GM21786 (cell line): ENCODE results near the gene DTNBP1.

ENCODE experiments used
- ATAC-seq: cut with Tn5 transposase; IDR thresholded peaks from one replicate; pipeline ENCODE4 v1.9.1; 2021; ENCODE audit not compliant: unreplicated experiment

DTNBP1 gene

DNA sequence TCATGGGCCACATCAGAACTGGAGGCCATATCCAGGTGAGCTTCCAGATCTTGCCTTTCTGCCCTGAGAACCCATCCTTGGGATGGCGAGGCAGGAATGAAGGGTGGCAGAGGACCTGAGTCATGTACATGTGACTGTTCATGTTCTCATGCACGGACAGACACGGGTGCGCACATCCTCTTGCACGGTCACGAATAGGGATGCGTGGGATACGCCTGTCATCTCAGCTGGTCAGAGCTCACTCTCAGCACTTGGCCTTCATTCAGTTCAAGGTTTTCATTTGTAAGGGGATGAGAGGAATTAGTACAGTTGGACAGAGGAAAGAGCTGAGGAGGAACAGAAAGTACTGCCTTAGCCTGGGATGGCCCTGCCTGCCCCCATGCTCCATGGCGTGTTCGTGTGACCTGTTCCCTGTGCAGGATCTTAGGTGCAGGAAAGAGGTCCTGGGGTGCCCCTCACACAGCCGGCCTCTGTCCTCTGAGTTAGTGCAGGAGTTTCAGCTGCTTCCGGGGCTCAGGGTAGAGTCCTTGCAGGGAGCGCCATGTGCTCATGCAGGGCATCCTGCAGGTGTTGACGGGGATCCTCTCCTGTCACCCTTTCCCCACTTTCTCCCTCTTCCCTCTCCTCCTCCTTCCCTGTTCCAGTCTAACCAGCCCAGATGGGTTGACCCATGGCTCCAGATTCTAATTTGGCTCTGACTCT is 173.4 kb downstream of the DTNBP1 start:
- no peak for ATAC-seq

DNA sequence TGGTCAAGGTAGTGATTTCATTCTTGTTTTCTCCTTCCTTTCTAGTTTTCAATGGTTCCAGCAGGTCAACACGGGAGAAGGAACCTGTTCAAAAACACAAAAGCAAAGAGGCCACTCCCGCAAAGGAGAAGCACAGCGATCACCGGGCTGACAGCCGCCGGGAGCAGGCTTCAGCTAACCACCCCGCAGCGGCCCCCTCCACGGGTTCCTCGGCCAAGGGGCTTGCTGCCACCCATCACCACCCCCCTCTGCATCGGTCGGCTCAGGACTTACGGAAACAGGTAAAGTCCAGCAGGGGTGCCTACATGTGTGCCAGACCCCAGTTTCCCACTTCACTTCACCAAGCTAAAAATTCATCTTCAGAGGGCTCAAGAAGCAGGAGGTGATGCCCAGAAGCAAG is 175.6 kb downstream of the DTNBP1 start:
- ATAC-seq: no peak

DNA sequence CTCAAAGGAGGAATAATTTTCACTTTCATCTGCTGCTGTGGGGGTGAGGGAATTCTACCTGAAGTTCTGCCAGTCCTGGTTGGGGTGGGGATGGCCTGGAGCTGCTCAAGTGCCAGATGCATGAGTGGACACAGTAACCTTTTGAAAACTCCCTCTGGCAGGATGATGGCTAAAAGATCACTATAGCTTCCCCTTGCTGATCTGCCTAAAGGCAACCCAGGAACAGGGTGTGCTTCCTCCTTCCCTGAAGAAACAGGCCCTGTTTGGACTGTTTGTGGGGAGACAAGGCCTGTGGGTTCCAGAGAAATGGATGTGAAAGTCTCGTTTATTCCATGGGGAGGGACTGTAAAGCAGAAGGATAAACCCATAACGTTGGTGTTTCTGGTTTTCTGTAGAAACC is 176.9 kb downstream of the DTNBP1 start:
- no peak for ATAC-seq

DNA sequence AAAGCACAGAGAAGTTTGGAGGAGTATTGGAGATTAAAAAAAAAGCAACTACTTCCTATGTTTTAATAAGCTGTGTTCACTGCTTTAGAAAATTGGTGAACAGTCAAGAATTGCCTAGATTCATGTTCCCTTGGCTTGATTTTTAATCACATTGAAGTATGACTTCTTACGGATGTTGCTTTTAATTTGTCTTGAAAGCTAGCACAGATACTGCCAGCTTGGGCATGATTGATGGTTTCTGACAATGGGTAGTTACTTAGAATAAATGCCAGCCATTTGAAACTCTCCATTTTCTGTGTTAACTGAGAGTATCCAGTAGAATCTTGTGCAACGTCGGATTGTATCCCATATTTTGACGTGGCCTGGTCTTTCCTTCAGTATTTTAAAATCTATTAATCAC is 178.0 kb downstream of the DTNBP1 start:
- no peak for ATAC-seq

DNA sequence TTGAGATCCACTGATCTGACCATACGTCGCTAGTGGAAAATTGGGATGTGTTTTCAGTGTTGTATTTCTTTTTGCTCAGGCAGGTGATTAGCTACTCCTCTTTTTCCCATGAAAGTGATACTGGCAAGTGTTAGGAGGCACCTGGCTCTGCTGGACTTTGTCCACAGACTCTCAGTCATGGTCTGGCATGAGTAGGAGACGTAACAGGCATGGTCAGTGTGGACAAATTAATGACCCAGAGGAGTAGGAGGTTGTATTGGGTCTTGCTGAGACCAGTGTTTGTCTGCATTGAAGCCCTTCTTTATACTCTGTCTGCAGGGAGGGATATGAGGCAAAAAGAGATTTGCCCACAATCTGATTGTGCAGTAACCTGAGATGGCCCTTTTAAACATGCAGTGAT is 178.7 kb downstream of the DTNBP1 start:
- ATAC-seq: no peak

DNA sequence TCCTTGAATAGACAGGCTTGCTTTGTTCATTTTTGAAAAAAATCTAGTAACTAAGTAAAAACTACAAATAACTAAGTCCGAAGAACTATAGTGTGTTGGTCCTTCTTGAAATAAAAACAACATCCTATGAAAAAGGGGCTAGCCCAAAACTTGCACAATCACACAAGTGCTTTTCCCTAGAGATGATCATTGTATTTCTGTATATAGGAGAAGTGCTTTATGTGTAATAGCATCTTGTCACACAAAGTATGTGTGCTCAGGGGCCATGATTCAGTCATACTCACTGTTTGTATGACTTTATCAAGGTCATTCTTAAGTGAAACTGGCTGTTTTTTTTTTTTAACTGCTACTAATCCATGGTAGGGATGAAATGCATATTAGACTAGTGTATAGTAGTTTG is 179.8 kb downstream of the DTNBP1 start:
- ATAC-seq: no peak

DNA sequence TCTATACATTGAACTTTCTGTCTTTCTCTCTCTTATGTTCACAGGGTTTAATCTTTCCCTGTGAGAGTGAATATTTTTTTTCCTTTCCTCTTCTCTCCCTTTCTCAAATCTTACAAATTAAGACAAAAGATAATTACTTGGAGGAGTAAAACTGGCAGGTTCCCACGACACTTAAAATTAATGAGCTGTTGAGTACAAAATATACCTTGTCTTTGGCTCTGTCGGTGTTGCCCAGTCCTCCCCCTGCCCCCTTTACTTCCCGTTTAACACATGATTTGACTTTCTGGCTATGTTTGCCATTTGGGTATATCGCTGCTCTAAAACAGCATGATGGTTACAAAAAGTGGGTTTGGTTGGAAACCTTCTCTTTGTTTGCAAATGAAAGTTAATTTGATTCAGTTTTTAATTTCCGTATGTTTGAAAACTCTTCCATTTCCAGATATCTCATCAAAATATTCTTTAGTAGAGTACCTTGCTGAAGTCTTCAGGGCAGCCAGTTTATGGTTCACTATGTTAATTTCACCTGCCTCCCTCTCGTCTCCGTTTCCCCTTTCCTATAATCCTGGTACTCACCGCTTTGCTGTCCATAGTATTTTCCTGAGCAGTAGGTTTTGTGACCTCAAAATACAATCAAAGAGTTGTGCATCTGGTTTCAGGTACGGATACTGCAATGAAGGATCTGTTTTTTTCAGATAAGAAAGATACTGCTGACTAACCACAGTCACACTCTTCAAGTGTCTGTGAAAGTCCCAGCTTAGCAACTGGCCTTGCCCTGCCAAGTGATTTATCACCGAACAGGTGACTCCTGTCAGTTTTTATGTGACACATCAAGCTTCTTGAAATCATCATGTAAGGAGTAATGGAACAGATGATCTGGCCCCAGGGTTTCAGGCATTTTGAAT is 181.2 kb downstream of the DTNBP1 start:
- ATAC-seq: no peak

DNA sequence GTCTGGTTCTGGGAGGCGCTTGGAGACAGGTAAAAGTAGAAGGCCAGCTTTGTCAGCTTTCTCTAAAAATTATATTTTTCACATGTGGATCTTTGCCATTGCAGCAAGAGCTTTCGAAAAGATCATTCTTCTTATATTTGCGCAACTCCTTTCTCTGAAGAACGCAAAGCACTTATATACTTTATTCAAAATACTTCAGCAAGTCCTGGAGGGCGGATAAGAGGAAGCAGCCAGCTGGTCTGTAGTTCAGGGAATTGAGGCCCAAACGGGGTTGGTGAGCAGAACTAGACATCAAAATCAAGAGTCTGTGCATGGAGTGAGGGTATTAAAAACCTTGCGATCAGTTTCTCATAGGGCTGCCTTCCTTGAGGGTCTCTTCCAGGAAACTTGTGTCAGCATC is 182.3 kb downstream of the DTNBP1 start:
- ATAC-seq: no peak

DNA sequence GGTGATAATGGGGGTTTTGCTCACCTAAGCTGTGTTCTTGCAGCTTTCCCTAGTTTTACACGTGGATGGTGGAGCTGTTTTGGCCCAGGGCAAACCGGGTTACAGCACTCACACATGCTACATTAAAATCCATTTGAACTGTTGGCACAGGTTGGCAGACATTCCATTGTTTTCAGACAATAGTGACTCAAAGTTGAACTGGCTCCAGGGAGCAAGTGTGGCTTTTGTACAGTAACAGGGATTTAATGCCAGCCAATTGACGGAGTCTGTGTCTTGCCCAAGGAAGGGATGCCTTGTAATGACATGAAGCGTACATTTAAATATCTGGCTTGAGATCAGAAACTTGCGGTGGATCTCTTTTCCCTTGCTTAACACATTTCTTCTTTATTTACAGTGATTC is 183.1 kb downstream of the DTNBP1 start:
- ATAC-seq: no peak

DNA sequence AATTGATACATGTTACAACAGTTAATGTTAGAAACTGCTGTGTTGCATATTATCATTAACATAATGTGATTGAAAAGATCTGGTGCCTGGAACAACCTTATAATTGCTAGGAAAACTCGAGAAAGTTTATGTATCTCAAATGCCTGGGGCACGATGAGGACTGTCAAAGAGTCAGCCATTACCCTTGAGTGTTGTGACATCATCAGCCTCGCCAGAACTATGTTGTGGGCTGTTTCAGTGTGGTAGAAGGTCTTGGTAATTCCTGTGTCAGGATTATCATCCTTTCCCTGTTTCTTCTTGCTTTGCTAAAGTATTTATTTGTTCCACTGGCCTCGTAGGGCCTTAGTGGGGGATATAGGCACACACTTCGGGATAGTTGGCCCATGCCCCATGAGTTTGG is 185.1 kb downstream of the DTNBP1 start:
- no peak for ATAC-seq

DNA sequence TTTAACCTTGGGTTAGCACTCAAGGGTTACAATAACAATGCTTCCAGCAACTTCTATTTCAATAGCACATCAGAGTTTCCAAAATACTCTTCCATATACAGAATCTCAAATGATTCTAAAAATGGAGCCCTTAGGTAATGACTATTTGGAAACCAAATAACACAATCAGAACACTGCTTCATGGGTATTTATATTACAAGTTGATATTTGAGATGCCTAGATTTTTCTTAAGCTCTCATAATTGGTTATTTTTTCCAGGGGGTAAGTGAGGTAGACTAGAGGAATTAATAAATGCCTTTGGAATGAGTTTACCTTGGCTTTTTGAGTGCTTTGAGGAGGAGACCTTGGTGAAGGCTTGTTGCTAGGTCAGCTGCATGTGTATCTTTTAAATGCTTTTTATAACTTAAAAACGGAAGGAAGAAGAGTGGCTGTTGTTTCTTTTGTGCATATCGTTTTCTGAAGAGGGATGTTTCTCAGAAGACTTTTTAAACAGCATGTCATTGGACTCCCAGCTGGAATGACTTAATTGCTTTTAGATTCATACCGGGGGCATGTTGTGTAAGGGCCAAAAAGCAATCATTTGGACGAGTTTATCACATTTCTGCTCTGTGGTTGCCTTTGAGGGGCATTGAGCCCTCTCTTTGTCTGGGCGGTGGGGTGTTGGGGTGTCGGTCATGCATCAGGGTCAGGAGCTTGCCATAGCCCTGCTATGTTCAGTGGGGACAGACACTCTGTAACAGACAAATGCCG is 186.0 kb downstream of the DTNBP1 start:
- ATAC-seq: no peak

DNA sequence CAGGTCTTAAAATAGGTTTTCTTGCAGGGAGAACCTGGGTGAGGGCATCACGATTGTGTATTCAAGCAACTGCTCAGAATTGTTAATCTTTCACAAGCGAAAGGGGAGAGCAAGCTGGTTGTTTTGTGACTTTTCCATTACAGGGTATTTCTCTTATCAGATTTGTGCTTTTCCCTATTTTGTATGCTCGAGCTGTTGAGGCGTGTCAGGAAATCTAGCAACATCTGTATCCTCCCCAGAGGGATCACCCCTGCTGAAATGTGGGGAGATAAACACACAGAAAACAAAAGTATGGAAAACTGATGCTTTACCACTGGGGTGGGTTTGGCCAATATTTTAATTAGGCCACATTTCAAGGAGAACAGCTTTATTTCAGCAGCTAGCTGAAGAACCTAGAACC is 187.0 kb downstream of the DTNBP1 start:
- no peak for ATAC-seq

DNA sequence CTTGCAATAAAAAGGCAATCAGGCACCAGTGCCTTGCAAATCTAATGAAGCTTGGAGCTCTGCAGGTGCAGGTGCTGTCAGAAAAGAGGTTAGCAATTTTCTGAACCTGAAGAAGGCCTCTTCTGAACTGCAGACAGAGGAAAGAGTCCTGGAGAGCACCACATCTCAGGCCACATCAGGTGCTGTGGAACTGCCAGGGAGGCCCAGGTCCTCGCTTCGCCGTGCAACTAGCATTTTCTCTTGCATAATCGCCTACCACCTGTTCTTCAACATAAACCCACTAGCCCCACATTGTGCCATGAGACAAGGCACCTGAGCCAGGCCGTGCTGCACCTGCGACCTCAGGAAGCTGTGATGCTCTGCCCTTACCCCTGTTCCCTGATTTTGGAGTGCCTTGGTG is 187.6 kb downstream of the DTNBP1 start:
- no peak for ATAC-seq

DNA sequence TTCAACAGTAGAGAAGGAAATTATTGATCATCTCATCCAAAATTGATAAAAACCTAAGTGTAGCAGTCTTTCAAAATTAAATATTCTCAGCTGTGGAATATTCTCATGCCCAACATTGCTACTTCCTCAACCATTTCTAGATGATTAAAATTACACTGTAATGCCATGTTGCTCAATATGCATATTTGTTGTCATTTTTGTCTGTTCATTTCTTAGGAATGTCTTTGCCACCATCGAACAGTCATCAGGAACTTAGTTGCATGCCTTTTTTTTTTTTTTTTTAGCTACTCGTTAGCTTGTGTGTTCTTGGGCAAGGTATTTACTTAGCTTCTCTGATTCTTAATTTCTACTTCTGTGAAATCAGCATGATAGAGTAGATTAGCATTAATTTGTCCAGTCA is 188.6 kb downstream of the DTNBP1 start:
- ATAC-seq: no peak

DNA sequence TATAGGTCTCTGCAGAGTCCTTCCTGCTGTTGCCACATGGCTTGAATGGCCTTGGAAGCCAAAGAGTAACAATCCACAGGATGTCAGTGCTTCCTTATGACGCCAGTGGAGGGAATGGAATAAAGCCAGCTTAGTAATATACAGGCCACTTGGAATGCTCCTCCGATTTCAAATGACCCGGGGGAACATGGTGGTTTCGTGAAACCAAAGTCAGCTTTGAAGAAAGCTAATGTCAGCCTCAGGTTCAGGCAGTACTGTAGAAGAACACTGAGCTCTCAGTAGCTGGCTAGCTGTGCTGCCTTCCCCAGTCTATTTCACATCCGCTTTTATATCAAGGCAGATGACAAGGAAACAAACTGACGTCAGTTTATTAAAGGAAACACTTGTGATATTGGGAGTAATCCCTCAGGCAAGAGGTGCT is 189.1 kb downstream of the DTNBP1 start:
- ATAC-seq: no peak

DNA sequence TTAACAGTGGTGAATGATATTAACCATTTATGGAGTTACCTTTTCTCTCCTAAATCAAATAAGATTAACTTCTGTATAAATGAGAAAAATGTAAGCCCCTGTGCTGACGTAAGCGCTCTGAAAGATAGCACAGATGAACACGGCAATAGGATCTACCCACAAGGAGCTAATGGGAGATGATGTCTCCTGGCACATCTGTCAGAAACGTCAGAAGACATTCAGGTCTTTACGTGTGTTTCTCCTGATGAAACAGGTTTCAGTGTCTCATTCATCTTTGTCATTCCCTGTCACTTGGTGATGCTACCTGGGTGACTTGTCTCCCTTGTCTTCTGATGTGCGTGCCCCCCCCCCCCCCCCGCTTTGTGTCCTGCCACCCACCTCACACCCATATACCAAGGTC is 189.7 kb downstream of the DTNBP1 start:
- ATAC-seq: no peak
